ENCODE data around the gene CD300LG.

GRCh38 chr17:43820759-43821158 lies 26.2 kb upstream of the CD300LG start:
- TF ChIP-seq CTCF (IDR thresholded peaks at IDR 0.05) (no peak), POLR2A (IDR thresholded peaks at IDR 0.05) (no peak)

Measured in body of pancreas (tissue), 4 donors.